HEK293T (cell line): ENCODE results near the gene MGAT4A.

Experiments
- BHLHE40 ChIP-seq: fragments of 450-650 bp; IDR thresholded peaks from 2 replicates; pipeline ENCODE4 v1.6.1; 2016; ENCODE audit warnings: mild to moderate bottlenecking, moderate library complexity, borderline replicate concordance
- CTBP1 ChIP-seq: fragments of 450-650 bp; IDR thresholded peaks from 2 replicates; pipeline ENCODE4 v1.6.1; 2016; ENCODE audit warnings: borderline replicate concordance
- FOXA1 ChIP-seq: fragments of 450-650 bp; IDR thresholded peaks from 2 replicates; pipeline ENCODE4 v1.6.1; 2016; ENCODE audit warnings: mild to moderate bottlenecking
- FOXK2 ChIP-seq: fragments of 450-650 bp; IDR thresholded peaks from 2 replicates; pipeline ENCODE4 v1.6.1; 2016; ENCODE audit warnings: mild to moderate bottlenecking
- FOXM1 ChIP-seq: fragments of 450-650 bp; IDR thresholded peaks from 2 replicates; pipeline ENCODE4 v1.6.1; 2017; ENCODE audit warnings: mild to moderate bottlenecking, borderline replicate concordance
- HDGF ChIP-seq: fragments of 450-650 bp; IDR thresholded peaks from 2 replicates; pipeline ENCODE4 v1.6.1; 2017; ENCODE audit warnings: antibody characterized with exemption, borderline replicate concordance
- NFRKB ChIP-seq: fragments of 450-650 bp; IDR thresholded peaks from 2 replicates; pipeline ENCODE4 v1.6.1; 2016; ENCODE audit warnings: mild to moderate bottlenecking, moderate library complexity
- PKNOX1 ChIP-seq: fragments of 450-650 bp; IDR thresholded peaks from 2 replicates; pipeline ENCODE4 v1.6.1; 2016
- SUZ12 ChIP-seq: fragments of 450-650 bp; IDR thresholded peaks from 2 replicates; pipeline ENCODE4 v1.6.1; 2016; ENCODE audit warnings: mild to moderate bottlenecking
- TARDBP ChIP-seq: fragments of 450-650 bp; IDR thresholded peaks from 2 replicates; pipeline ENCODE4 v1.6.1; 2016
- ZNF384 ChIP-seq: fragments of 450-650 bp; IDR thresholded peaks from 2 replicates; pipeline ENCODE4 v1.6.1; 2016

- TF ChIP-seq TARDBP = no peak
- no peak for TF ChIP-seq FOXK2
- TF ChIP-seq ZNF384 = no peak
- no peak for TF ChIP-seq SUZ12
- TF ChIP-seq HDGF = no peak
- no peak for TF ChIP-seq FOXA1
- no peak for TF ChIP-seq BHLHE40
- TF ChIP-seq CTBP1 = no peak
- no peak for TF ChIP-seq NFRKB
- TF ChIP-seq PKNOX1 = no peak
- TF ChIP-seq FOXM1 = no peak
Observed at GRCh38 chr2:98607104-98607503, 123.8 kb downstream of the MGAT4A start.
